Measurements from ENCODE around the gene GAS7.

GAS7 gene

DNA sequence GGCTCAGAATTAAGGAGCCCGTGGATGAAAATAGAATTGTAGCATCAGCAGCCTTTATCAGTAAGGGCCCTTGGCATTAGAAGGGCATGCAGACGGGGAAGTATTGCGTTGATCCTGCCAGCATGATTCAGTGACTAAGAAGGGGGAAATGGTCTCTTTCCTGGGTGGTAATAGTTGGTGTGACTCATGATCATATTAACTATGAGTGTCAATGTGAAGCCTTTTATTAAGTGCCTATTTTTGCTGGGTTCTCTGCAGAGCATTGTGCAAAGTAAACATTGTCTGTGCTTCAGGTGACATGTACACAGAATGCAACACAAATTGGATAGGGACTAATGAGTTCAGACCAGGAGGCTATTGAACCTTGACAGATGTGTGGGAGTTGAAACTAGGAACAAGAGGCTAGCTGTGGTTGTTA is 317.8 kb downstream of the GAS7 start:
- DNase-seq (ENCODE audit: low read depth) = no peak

DNA sequence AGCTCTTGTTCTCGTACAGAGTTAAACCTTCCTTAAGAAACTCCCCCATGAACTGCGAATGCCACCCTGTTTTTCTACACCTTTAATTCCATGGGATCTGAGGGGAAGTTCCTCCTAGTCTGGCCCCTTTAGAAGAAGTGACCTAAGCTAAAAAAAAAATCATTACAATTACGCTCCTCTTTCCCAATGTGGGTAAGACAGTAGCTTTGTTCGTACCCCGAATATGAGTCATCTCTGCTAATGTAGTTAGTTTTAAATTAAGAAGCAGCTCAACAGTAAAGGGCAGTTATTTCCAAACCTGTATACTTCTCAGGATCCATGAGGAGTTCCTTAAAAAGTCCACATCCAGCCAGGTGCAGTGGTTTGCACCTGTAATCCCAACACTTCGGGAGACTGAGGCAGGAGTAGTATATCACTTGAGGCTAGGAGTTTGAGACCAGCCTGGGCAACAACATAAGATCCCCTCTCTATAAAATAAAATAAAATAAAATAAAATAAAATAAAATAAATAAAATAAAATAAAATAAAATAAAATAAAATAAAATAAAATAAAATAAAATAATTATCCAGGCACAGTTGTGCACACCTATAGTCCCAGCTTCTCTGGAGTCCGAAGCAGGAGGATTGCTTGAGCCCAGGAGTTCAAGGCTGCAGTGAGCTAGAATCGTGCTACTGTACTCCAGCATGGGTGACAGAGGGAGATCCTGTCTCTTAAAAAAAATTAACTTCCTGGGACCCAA is 319.4 kb downstream of the GAS7 start:
- no peak for DNase-seq (ENCODE audit: low read depth)

DNA sequence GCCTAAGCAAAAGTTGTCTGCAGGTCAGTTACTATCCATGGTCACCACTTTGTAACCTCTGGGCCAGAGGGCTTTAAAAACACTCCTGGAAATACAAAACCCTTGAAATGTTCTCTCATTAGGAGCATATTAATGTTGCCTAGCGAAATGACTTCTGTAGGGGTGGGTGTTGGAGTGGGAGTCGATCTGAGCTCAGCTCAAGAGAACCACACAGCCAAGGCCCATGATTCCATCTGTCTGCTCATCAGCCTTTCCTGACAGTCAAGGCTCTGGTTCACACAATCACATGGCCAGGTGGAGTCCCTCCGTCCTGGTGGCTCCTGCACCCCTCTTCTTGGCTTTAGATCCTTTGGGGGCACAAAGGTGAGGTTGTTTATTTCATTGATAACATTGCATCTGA is 320.1 kb downstream of the GAS7 start:
- no peak for DNase-seq (ENCODE audit: low read depth)

DNA sequence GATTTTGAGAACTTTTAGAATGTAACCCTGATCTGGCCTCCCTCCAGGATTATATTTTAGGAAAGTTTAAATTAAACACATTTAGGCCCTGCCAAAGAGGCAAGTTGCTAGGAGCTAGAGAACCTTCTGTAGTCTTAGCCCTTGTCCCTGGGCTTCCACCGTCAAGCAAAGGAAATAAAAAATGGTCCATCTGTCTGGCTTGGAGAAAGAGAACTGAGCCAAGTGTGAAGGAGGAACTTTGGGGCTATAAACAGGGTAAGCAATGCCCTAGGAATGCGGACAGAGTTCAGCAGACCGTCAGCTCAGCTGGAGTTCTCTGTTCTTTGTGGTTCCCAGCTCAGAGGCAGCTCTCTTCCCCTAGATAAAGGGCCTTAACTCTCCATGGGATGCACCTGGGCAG is 323.0 kb downstream of the GAS7 start:
- no peak for DNase-seq (ENCODE audit: low read depth)

DNA sequence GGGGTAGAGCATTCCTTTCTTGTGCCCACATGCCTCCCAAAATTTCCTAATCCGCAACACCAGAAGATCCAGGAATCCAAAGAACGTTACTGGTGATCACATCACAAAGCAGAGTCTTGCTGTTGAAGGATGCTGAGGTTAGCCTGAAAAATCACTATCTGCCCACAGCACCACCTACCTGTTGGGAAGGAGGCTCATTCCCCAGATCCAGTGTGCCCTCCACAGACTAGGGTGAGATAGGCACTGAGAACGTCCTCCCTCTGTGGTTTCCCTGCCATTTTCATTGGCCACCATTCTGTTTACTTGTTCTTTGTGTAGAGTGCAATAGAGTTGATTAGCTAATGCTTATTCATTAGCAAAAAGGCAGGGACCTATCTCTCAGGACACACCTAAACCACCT is 323.7 kb downstream of the GAS7 start:
- no peak for DNase-seq (ENCODE audit: low read depth)

DNA sequence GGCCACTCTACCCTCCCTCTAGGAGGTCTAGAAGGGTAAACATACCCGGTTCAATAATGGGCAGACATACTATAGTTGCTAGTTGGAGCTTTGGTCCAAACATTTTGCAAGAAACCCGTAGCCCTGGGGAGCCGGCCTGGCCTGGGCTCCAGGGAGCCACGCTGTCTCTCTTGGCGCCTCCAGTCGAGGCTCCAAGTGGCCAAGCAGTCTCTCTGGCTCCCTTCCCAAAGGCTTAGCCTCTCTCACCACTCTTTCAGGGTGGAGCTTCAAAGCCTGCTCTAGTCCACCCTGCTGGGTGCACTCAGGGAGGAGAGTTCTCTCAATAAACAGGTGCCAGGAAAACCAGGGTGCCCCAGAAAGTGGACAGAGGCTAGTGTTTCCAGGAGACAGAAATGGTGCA is 325.6 kb downstream of the GAS7 start:
- DNase-seq (ENCODE audit: low read depth) = no peak

DNA sequence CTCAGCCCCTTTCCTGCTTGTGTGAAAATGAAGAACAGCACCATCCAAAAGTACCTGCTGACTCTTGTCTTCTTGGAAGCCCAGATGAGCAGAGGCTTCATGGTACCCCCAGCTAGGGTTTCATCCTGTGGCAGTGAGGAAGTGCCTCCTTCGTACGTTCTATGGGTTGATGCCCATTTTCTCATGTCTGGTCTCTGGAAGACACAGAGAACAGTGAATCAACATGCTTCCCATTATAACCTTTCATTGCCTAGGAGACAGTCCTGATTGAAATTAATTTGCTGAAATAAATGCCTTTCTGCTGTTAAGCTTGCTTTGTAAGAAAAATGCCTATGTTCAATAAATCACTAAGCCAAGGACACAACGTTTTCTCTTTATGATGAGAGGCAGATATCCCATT is 329.9 kb downstream of the GAS7 start:
- no peak for DNase-seq (ENCODE audit: low read depth)

DNA sequence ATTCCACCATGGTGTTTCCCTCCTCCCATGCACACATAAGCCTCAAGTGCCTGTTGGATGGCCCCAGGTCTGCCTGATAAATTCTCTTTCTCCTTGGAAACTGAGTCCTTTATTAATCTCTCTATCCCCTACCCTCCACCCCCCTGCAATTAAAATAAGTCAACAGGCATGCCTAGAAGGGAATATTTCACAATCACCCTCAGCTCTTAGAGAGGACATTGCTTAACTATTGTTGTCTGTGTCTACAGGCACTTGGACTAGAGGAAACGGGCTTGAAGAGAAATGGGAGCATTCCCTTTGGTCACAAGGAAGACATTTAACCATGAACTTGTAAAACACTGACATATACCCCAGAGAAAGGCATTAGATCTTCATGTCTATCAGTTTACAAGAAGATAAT is 332.8 kb downstream of the GAS7 start:
- DNase-seq (ENCODE audit: low read depth) = no peak

DNA sequence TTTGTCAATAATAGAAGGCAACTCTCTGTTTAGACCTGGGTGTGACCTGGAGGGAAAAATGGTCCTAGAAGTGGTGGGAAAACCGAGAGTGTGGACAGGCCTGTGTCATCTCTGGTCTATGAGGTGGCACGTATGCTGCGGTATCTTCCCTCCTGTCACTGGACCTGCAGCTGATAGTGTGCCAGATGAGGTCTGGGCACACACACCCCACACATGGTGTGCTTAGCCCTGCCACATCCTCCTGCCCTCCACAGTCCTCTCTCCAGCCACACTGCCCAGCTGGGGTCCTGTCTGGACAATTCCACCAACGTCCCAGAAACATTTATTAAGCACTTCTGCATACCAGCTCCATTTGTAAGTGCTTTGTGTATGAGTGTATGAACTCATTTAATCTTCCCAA is 335.5 kb downstream of the GAS7 start:
- DNase-seq (ENCODE audit: low read depth) = no peak

DNA sequence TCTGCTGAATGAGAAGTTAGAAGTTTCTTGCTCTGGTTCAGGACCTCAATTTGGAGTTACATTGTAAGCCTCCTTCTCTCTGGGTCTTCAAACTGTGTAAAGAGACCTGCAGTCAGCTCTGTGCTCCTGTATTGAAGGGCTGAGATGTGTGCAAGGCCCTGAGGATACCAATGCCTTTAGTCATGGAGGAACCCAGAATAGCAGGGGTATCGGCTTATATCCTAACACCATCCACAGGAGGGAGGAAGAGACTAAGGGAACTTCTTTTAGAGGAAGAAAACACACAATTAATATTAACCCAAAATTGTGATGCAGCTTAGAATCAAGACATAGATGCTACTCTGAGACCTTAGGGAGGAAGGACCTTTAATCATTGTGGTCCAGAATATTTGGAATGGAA is 336.2 kb downstream of the GAS7 start:
- DNase-seq (ENCODE audit: low read depth) = no peak

DNA sequence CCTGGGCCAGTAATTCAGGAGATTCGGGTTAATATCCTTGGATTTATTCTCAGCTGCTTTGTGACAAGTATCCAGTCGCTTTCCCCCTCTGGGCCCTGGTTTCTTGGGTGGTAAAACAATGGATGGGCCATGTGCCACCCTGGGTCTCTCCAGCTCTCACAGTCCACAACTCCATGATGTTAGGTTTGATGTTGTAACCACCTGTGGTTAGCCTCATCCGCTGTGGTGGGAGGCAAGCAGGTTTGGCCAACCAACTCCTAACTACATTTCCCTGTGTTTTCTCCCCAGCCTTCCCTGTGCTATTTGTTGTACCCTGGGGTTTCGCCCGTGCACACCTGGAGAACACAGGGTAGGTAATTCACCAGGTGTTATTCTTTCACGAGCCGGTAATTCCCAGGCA is 337.6 kb downstream of the GAS7 start:
- no peak for DNase-seq (ENCODE audit: low read depth)
